Osteocyte (in vitro differentiated cells): ENCODE measurements around the gene RIBC2. TPM values are rescaled to one million over a fixed set of nuclear protein-coding genes. Genes with fewer than 3 reads are reported as not detected.
"Not testable (repeated sequence)": the region's sequence is repeated elsewhere in the genome, so short reads cannot be mapped to it uniquely, and the experiment has no call there.

Source experiments
- DNase-seq: peaks from one replicate; pipeline ENCODE4 v3.0.0; 2021; ENCODE audit warnings: mixed read lengths; ENCODE audit not compliant: unreplicated experiment; ENCODE audit errors: extremely low spot score
- H3K27ac Mint-ChIP-seq: one replicate; pipeline ENCODE4 v1.8.0; 2021; ENCODE audit warnings: mild to moderate bottlenecking, mixed read lengths; ENCODE audit not compliant: unreplicated experiment
- H3K27me3 Mint-ChIP-seq: one replicate; pipeline ENCODE4 v1.8.0; 2021; ENCODE audit warnings: mixed read lengths; ENCODE audit not compliant: unreplicated experiment
- H3K36me3 Mint-ChIP-seq: one replicate; pipeline ENCODE4 v1.8.0; 2021; ENCODE audit warnings: mixed read lengths; ENCODE audit not compliant: unreplicated experiment
- H3K4me1 Mint-ChIP-seq: one replicate; pipeline ENCODE4 v1.8.0; 2021; ENCODE audit warnings: mixed read lengths; ENCODE audit not compliant: unreplicated experiment
- H3K4me3 Mint-ChIP-seq: one replicate; pipeline ENCODE4 v1.8.0; 2021; ENCODE audit warnings: mild to moderate bottlenecking, moderate library complexity, mixed read lengths; ENCODE audit not compliant: unreplicated experiment
- H3K9me3 Mint-ChIP-seq: one replicate; pipeline ENCODE4 v1.8.0; 2021; ENCODE audit warnings: mixed read lengths; ENCODE audit not compliant: unreplicated experiment
- total RNA-seq: library from RNA; stranded (reverse); gene quantifications from 2 replicates; pipeline ENCODE4 v1.2.1, GENCODE V29; 2021
- TF ChIP-seq, protein P1 (sequence below): fragments of 200-600 bp; sonication (generic); IDR thresholded peaks from 2 replicates; pipeline ENCODE4 v1.5.0; 2021; ENCODE audit warnings: antibody characterized with exemption, mild to moderate bottlenecking, moderate library complexity

Gene RIBC2
- total RNA-seq, 1 donor from 2014 or later: 0.56 TPM

DNA sequence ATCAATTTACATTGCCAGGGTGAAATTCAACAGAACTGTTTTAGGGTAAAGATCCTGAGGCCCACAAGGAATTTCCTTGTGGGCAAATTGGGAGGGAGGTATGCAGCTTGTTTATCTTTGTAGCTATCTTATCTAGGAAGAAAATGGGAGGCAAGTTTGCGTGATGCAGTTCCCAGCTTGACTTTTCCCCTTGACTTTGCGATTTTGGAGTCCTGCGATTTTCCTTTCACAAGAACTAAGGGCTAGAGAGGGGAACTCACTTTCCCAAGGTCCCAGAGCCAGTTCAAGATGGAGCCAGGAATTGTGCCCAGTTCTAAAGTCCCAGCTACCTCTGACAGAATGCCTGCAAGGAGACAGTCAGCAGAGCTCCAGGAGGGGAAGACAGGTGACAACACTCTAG lies 30.7 kb downstream of the RIBC2 start:
- no peaks in the 10 kb centered on the region for H3K9me3 Mint-ChIP-seq
- H3K27me3 Mint-ChIP-seq: no peaks in the 10 kb centered on the region
- H3K27ac Mint-ChIP-seq: no peak overlapping the region
- no peak overlapping the region for H3K4me3 Mint-ChIP-seq
- H3K36me3 Mint-ChIP-seq: no peaks in the 10 kb centered on the region
- TF ChIP-seq, protein P1, sequence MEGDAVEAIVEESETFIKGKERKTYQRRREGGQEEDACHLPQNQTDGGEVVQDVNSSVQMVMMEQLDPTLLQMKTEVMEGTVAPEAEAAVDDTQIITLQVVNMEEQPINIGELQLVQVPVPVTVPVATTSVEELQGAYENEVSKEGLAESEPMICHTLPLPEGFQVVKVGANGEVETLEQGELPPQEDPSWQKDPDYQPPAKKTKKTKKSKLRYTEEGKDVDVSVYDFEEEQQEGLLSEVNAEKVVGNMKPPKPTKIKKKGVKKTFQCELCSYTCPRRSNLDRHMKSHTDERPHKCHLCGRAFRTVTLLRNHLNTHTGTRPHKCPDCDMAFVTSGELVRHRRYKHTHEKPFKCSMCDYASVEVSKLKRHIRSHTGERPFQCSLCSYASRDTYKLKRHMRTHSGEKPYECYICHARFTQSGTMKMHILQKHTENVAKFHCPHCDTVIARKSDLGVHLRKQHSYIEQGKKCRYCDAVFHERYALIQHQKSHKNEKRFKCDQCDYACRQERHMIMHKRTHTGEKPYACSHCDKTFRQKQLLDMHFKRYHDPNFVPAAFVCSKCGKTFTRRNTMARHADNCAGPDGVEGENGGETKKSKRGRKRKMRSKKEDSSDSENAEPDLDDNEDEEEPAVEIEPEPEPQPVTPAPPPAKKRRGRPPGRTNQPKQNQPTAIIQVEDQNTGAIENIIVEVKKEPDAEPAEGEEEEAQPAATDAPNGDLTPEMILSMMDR: no peak
- peaks cover 20% of the 10 kb centered on the region for H3K4me1 Mint-ChIP-seq
- no peak for DNase-seq

GRCh38 chr22:45445031-45445710 lies 31.7 kb downstream of the RIBC2 start:
- Mint-ChIP-seq H3K27me3 (no peaks in the 10 kb centered on the region), H3K9me3 (no peaks in the 10 kb centered on the region), H3K4me3 (no peak overlapping the region), H3K27ac (no peak overlapping the region), H3K36me3 (no peaks in the 10 kb centered on the region), H3K4me1 (peaks cover 20% of the 10 kb centered on the region)
- TF ChIP-seq, protein P1: no peak
- no peak for DNase-seq

DNA sequence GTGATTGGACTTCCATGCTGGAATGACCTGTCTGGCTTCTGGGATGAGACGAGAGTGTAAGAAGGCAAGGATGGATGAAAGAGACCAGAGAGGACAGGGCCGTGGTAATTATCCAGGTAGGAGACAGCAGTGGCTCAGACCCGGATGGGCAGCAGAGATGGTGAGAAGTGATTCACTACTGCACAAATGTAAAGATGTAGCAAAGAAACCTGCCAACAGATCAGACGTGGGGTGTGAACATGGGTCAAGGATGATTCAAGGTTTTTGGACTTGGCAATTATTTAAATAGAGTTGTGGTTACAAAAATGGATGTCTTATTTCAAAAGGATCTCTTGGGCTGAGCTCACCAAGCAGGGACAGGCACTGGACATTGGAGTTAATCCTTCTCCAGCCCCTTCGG lies 32.7 kb downstream of the RIBC2 start:
- H3K9me3 Mint-ChIP-seq: no peaks in the 10 kb centered on the region

GRCh38 chr22:45447596-45447995 lies 34.1 kb downstream of the RIBC2 start:
- H3K4me1 Mint-ChIP-seq: peaks cover 26% of the 10 kb centered on the region
- H3K9me3 Mint-ChIP-seq, DNase-seq, H3K27ac Mint-ChIP-seq, H3K4me3 Mint-ChIP-seq, H3K36me3 Mint-ChIP-seq, H3K27me3 Mint-ChIP-seq: not testable (repeated sequence)

More for the DNA sequence above, 32.7 kb downstream of the RIBC2 start:
- Mint-ChIP-seq H3K27ac (no peak overlapping the region), H3K4me1 (peaks cover 22% of the 10 kb centered on the region), H3K4me3 (no peak overlapping the region), H3K36me3 (no peaks in the 10 kb centered on the region), H3K27me3 (no peaks in the 10 kb centered on the region)
- TF ChIP-seq, protein P1: no peak
- DNase-seq: no peak

DNA sequence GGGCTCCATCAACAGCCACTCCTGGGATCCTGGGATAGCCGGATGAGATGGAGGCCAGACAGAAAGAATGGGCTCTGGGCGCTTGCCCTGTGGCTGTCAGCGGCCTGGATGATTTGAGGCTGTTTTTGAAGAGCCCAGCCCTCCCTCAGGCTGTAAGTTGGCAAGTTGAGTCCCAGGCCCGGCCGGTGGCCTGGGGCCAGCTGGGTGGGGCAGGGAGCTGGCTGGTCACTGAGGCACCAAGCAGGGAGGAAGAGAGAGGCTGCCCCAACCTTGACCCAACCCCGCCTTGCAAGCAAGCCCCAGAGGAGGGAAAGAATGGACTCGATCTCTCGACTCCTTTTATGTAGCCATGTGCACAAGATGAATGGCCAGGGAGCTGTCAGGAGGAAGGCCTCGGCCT lies 34.9 kb downstream of the RIBC2 start:
- H3K27ac Mint-ChIP-seq: no peak overlapping the region
- no peak for DNase-seq
- H3K9me3 Mint-ChIP-seq: no peaks in the 10 kb centered on the region
- no peaks in the 10 kb centered on the region for H3K36me3 Mint-ChIP-seq
- TF ChIP-seq, protein P1: no peak
- peaks cover 33% of the 10 kb centered on the region for H3K4me1 Mint-ChIP-seq
- H3K4me3 Mint-ChIP-seq: no peak overlapping the region
- H3K27me3 Mint-ChIP-seq: no peaks in the 10 kb centered on the region

DNA sequence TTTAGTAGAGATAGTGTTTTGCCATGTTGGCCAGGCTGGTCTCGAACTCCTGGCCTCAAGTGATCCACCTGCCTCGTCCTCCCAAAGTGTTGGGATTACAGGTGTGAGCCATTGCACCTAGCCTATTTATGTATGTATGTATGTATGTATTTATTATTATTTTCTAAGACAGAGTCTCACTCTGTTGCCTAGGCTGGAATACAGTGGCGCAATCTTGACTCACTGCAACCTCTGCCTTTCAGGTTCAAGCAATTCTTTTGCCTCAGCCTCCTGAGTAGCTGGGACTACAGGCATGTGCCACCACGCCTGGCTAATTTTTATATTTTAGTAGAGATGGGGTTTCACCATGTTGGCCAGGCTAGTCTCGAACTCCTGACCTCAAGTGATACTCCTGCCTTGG lies 35.9 kb downstream of the RIBC2 start:
- not testable (repeated sequence) for H3K27ac Mint-ChIP-seq, H3K4me3 Mint-ChIP-seq, H3K9me3 Mint-ChIP-seq, H3K27me3 Mint-ChIP-seq, H3K36me3 Mint-ChIP-seq, DNase-seq
- peaks cover 37% of the 10 kb centered on the region for H3K4me1 Mint-ChIP-seq
